Endothelial cell of umbilical vein (primary cell): ENCODE data around the gene VARS1. TPM values are rescaled to one million over a fixed set of nuclear protein-coding genes. Genes with fewer than 3 reads are reported as not detected.

ENCODE experiments used
- BruUV-seq: library from RNA; stranded (reverse); fragments of 400-500 nt; replicated peaks from 2 replicates; lab custom pipeline; 2021; lab: Mats Ljungman, UMichigan
- CTCF ChIA-PET: fragments of 300-600, 350-600 bp; sonication (Branson Sonifier 250); formaldehyde crosslinking; loops from one replicate; lab custom pipeline; 2021; ENCODE audit warnings: antibody characterized with exemption, inconsistent platforms; lab: Charles Lee
- POLR2A ChIA-PET: fragments of 300-600, 350-600 bp; sonication (Branson Sonifier 250); formaldehyde crosslinking; loops from one replicate; lab custom pipeline; 2021; ENCODE audit warnings: antibody characterized with exemption, inconsistent platforms; lab: Charles Lee
- DNase-seq: peaks from one replicate; pipeline ENCODE4 v3.0.0-alpha.2; 2011; ENCODE audit warnings: low read depth, low spot score
- FAIRE-seq: peaks from 2 replicates; lab custom pipeline; 2011; peaks lifted over from hg19 to GRCh38; lab: Jason Lieb, UNC
- H2AFZ ChIP-seq: 2 replicates; pipeline ENCODE4 v1.6.0; 2012; ENCODE audit warnings: low read depth, low read length, control low read depth, inconsistent platforms
- H3K27ac ChIP-seq: 2 replicates; pipeline ENCODE4 v1.5.1; 2011; ENCODE audit warnings: low read depth, mild to moderate bottlenecking, control low read depth, low read length, moderate library complexity; ENCODE audit not compliant: insufficient read depth
- H3K27me3 ChIP-seq, 2 experiments: 2 replicates each; pipeline versions ENCODE4 v1.6.0 to v1.6.1; 2011; ENCODE audit warnings: low read length in 2 of 2, mixed read lengths in 1 of 2; ENCODE audit not compliant: control insufficient read depth in 2 of 2, insufficient read depth in 2 of 2
- H3K36me3 ChIP-seq, 2 experiments: 2 replicates in 1 of 2; 3 replicates in 1 of 2; pipeline ENCODE4 v1.5.1; 2011; ENCODE audit warnings: low read length in 2 of 2, mild to moderate bottlenecking in 1 of 2, moderate library complexity in 1 of 2; ENCODE audit not compliant: control insufficient read depth in 2 of 2, insufficient read depth in 2 of 2; ENCODE audit errors: extremely low read depth in 1 of 2
- H3K4me1 ChIP-seq: 3 replicates; pipeline ENCODE4 v1.5.1; 2011; ENCODE audit warnings: mild to moderate bottlenecking, low read length; ENCODE audit not compliant: control insufficient read depth, insufficient read depth; ENCODE audit errors: extremely low read depth
- H3K4me2 ChIP-seq: 2 replicates; pipeline ENCODE4 v1.6.1; 2011; ENCODE audit warnings: low read length, control low read depth, mixed read lengths; ENCODE audit not compliant: insufficient read depth
- H3K4me3 ChIP-seq, 3 experiments: fragments of 200-600 bp in 1 of 3; sonication (generic), shearing (Covaris generic) in 1 of 3; replicated peaks in 1 of 3; 2 replicates each; pipeline ENCODE4 v1.5.1; 2011 to 2016; ENCODE audit warnings: control low read depth in 3 of 3, low read length in 3 of 3, mild to moderate bottlenecking in 2 of 3, inconsistent platforms in 1 of 3, low read depth in 1 of 3, moderate library complexity in 1 of 3; ENCODE audit not compliant: insufficient read depth in 1 of 3
- H3K79me2 ChIP-seq: 2 replicates; pipeline ENCODE4 v1.6.0; 2012; ENCODE audit warnings: low read length, inconsistent platforms; ENCODE audit not compliant: control insufficient read depth, insufficient read depth
- H3K9ac ChIP-seq: replicated peaks from 2 replicates; pipeline ENCODE3; 2011; ENCODE audit warnings: low read length, control low read depth; ENCODE audit not compliant: insufficient read depth; ENCODE audit errors: extremely low read depth
- H3K9me1 ChIP-seq: replicated peaks from 3 replicates; pipeline ENCODE4 v1.6.0; 2011; ENCODE audit warnings: mild to moderate bottlenecking, low read length; ENCODE audit not compliant: control insufficient read depth, insufficient read depth; ENCODE audit errors: extremely low read depth
- H3K9me3 ChIP-seq: replicated peaks from 2 replicates; pipeline ENCODE4 v1.5.1; 2012; ENCODE audit warnings: low read length, inconsistent platforms; ENCODE audit not compliant: control insufficient read depth, insufficient read depth
- H4K20me1 ChIP-seq: replicated peaks from 2 replicates; pipeline ENCODE3; 2011; ENCODE audit warnings: mild to moderate bottlenecking, low read length; ENCODE audit not compliant: control insufficient read depth, insufficient read depth; ENCODE audit errors: extremely low read depth
- EZH2 ChIP-seq: IDR thresholded peaks from 2 replicates; pipeline ENCODE4 v1.6.1; 2012; ENCODE audit warnings: borderline replicate concordance, low read depth, mild to moderate bottlenecking, moderate library complexity, low read length, inconsistent platforms; ENCODE audit not compliant: severe bottlenecking
- FOS ChIP-seq: IDR thresholded peaks from 2 replicates; pipeline ENCODE4 v1.6.1; 2011; ENCODE audit warnings: mild to moderate bottlenecking, low read length, moderate library complexity, borderline replicate concordance; ENCODE audit not compliant: insufficient read depth
- GATA2 ChIP-seq: IDR thresholded peaks from 2 replicates; pipeline ENCODE4 v1.7.0; 2011; ENCODE audit warnings: low read depth, mild to moderate bottlenecking, moderate library complexity, mixed read lengths, low read length; ENCODE audit not compliant: insufficient read length, insufficient read depth
- JUN ChIP-seq: IDR thresholded peaks from 2 replicates; pipeline ENCODE4 v1.6.1; 2011; ENCODE audit warnings: borderline replicate concordance, low read depth; ENCODE audit not compliant: insufficient read length, insufficient read depth
- MYC ChIP-seq: IDR thresholded peaks from one replicate; pipeline ENCODE4 v1.6.1; 2011; ENCODE audit warnings: mild to moderate bottlenecking, low read depth, low read length
- POLR2A ChIP-seq: IDR thresholded peaks from 2 replicates; pipeline ENCODE4 v1.6.1; 2012; ENCODE audit warnings: low read depth, mild to moderate bottlenecking, control low read depth, low read length
- POLR2AphosphoS5 ChIP-seq: IDR thresholded peaks from 2 replicates; pipeline ENCODE4 v1.6.1; 2012; ENCODE audit warnings: low read depth, mild to moderate bottlenecking, control low read depth, low read length, moderate library complexity; ENCODE audit not compliant: insufficient read depth
- dilution Hi-C: fragments of 300-500 bp; cut with MboI; formaldehyde crosslinking; loops from one replicate; pipeline ENCODE4 v1.15.0; 2019; ENCODE audit warnings: low sequenced_read_pairs; ENCODE audit not compliant: extremely low pct_ligation_motif_present
- intact Hi-C: fragments of 100-400 bp; cut with micrococcal nuclease; formaldehyde crosslinking; loops from one replicate; pipeline ENCODE4 v1.10.0; 2022
- polyA plus RNA-seq, 4 experiments: library from polyadenylated mRNA; depleted of rRNA in 3 of 4; stranded (reverse) in 3 of 4; unstranded in 1 of 4; fragments of >200 nt; gene quantifications; 2 replicates each; pipeline versions ENCODE4 v1.2.1 to v1.2.3, GENCODE V29; 2011 to 2012; ENCODE audit warnings: missing spikeins in 1 of 4
- total RNA-seq: library from RNA; stranded (reverse); gene quantifications from 2 replicates; pipeline ENCODE4 v1.2.3, GENCODE V29; 2021
- TF ChIP-seq, protein P1 (sequence below): IDR thresholded peaks from 2 replicates; pipeline ENCODE4 v1.6.1; 2011; ENCODE audit not compliant: insufficient read depth, insufficient read length
- TF ChIP-seq, protein P2 (sequence below), 2 donors: IDR thresholded peaks; 1 replicate in 1 of 2; 2 replicates in 1 of 2; pipeline ENCODE4 v1.5.1; 2011; ENCODE audit warnings: low read length in 2 of 2, mild to moderate bottlenecking in 2 of 2, moderate library complexity in 2 of 2, control low read depth in 1 of 2, inconsistent platforms in 1 of 2, low read depth in 1 of 2; ENCODE audit not compliant: insufficient read depth in 1 of 2; ENCODE audit errors: extremely low read depth in 1 of 2

The VARS1 gene
- total and polyA plus RNA-seq, 2 donors (not counting 3 experiments of a cell fraction or from before 2014, with no cell fraction given) = 37.4 to 121 TPM

DNA sequence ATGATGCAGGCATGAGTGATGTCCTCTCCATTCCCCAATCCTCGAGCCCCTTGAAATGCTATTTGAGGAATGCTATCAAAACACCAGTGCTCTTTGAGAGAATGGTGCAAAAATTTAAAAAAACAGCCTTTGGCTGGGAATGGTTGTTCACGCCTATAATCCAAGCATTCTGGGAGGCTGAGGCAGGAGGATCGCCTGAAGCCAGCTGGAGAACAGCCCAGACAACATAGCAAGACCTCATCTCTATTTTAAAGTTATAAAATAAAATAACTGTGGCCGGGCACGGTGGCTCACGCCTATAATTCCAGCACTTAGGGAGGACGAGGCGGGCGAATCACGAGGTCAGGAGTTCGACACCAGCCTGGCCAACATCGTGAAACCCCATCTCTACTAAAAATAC is 4.2 kb upstream of the VARS1 start:
- H3K27ac ChIP-seq = no peak overlapping the region
- H3K4me1 ChIP-seq = no peaks in the 10 kb centered on the region
- no peaks in the 10 kb centered on the region for H3K9me3 ChIP-seq
- peaks cover 3% of the 10 kb centered on the region in 2 experiments for H3K36me3 ChIP-seq
- CTCF ChIA-PET = interaction anchor here (1.1 to 1.8 kb wide), 3 partner anchors 9 to 30 kb away, joined by 3 to 5 read pairs (median 4); no protein-coding TSS in a partner anchor
- BruUV-seq = no TSS peak
- POLR2A ChIA-PET = interaction anchor here (0.6 to 1.9 kb wide), 3 partner anchors 15 to 181 kb away, joined by 4 to 6 read pairs (median 4); partner anchors contain the start of genes HSPA1A, HSPA1B and HSPA1L
- no peak overlapping the region for H2AFZ ChIP-seq
- H3K79me2 ChIP-seq = peaks cover 14% of the 10 kb centered on the region
- H4K20me1 ChIP-seq = no peaks in the 10 kb centered on the region
- H3K4me3 ChIP-seq = no peak overlapping the region
- intact Hi-C loops (no loop called here), dilution Hi-C loops (no loop called here)
- no peak overlapping the region for H3K4me2 ChIP-seq
- no peak overlapping the region for H3K9ac ChIP-seq
- no peaks in the 10 kb centered on the region for H3K27me3 ChIP-seq
- H3K9me1 ChIP-seq = no peaks in the 10 kb centered on the region
- FAIRE-seq (no peak), DNase-seq (no peak)
- TF ChIP-seq, protein P1, sequence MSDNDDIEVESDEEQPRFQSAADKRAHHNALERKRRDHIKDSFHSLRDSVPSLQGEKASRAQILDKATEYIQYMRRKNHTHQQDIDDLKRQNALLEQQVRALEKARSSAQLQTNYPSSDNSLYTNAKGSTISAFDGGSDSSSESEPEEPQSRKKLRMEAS = no peak
- TF ChIP-seq EZH2 (no peak), POLR2A (no peak), MYC (no peak), JUN (no peak), FOS (no peak), POLR2AphosphoS5 (no peak), GATA2 (no peak)
- TF ChIP-seq, protein P2, sequence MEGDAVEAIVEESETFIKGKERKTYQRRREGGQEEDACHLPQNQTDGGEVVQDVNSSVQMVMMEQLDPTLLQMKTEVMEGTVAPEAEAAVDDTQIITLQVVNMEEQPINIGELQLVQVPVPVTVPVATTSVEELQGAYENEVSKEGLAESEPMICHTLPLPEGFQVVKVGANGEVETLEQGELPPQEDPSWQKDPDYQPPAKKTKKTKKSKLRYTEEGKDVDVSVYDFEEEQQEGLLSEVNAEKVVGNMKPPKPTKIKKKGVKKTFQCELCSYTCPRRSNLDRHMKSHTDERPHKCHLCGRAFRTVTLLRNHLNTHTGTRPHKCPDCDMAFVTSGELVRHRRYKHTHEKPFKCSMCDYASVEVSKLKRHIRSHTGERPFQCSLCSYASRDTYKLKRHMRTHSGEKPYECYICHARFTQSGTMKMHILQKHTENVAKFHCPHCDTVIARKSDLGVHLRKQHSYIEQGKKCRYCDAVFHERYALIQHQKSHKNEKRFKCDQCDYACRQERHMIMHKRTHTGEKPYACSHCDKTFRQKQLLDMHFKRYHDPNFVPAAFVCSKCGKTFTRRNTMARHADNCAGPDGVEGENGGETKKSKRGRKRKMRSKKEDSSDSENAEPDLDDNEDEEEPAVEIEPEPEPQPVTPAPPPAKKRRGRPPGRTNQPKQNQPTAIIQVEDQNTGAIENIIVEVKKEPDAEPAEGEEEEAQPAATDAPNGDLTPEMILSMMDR (IDR thresholded peaks at IDR 0.05; ENCODE audit: extremely low read depth in 1 of 2, insufficient read depth in 1 of 2, low read depth in 1 of 2, low read length in 2 of 2) = no peak
